H9 (cell line): ENCODE measurements around the gene TEX38. TPM values are rescaled to one million over a fixed set of nuclear protein-coding genes. Genes with fewer than 3 reads are reported as not detected.

Experiments
- DNase-seq: peaks from one replicate; pipeline ENCODE4 v3.0.0-alpha.2; 2017
- H2AFZ ChIP-seq: one replicate; pipeline ENCODE4 v1.6.1; 2013; ENCODE audit warnings: mild to moderate bottlenecking, low read length, control low read depth, moderate library complexity
- H2AK5ac ChIP-seq: 2 replicates; pipeline ENCODE4 v1.6.1; 2013; ENCODE audit warnings: low read length, control low read depth, mixed read lengths; ENCODE audit not compliant: insufficient read length
- H2BK120ac ChIP-seq: one replicate; pipeline ENCODE4 v1.6.1; 2013; ENCODE audit warnings: low read depth, mild to moderate bottlenecking, low read length, control low read depth, inconsistent platforms; ENCODE audit not compliant: poor library complexity, severe bottlenecking
- H2BK12ac ChIP-seq: 2 replicates; pipeline ENCODE4 v1.6.1; 2013; ENCODE audit warnings: low read length, control low read depth, mixed read lengths, low read depth; ENCODE audit not compliant: insufficient read length
- H2BK15ac ChIP-seq: 2 replicates; pipeline ENCODE4 v1.6.1; 2013; ENCODE audit warnings: low read depth, low read length, control low read depth
- H2BK20ac ChIP-seq: one replicate; pipeline ENCODE4 v1.6.1; 2013; ENCODE audit warnings: low read depth, mild to moderate bottlenecking, low read length, control low read depth, inconsistent platforms; ENCODE audit not compliant: poor library complexity, severe bottlenecking
- H2BK5ac ChIP-seq: 2 replicates; pipeline ENCODE4 v1.6.1; 2013; ENCODE audit warnings: low read length, control low read depth, mixed read lengths; ENCODE audit not compliant: insufficient read length
- H3K14ac ChIP-seq: 2 replicates; pipeline ENCODE4 v1.6.1; 2013; ENCODE audit warnings: low read length, control low read depth; ENCODE audit not compliant: insufficient read depth
- H3K18ac ChIP-seq: 2 replicates; pipeline ENCODE4 v1.6.1; 2013; ENCODE audit warnings: low read depth, mild to moderate bottlenecking, mixed read lengths, low read length, control low read depth; ENCODE audit not compliant: insufficient read length
- H3K23ac ChIP-seq: 2 replicates; pipeline ENCODE4 v1.6.1; 2013; ENCODE audit warnings: low read length, control low read depth, mixed read lengths, low read depth; ENCODE audit not compliant: insufficient read length
- H3K23me2 ChIP-seq: 2 replicates; pipeline ENCODE4 v1.6.1; 2013; ENCODE audit warnings: low read depth, mild to moderate bottlenecking, mixed read lengths, low read length, control low read depth; ENCODE audit not compliant: insufficient read length, poor library complexity, severe bottlenecking
- H3K27ac ChIP-seq: 2 replicates; pipeline ENCODE4 v1.5.1; 2013; ENCODE audit warnings: low read length, control low read depth, mixed read lengths, low read depth; ENCODE audit not compliant: insufficient read length
- H3K27me3 ChIP-seq: 2 replicates; pipeline ENCODE4 v1.6.1; 2013; ENCODE audit warnings: low read length, control low read depth, inconsistent platforms; ENCODE audit not compliant: insufficient read depth
- H3K4ac ChIP-seq: 2 replicates; pipeline ENCODE4 v1.6.1; 2013; ENCODE audit warnings: low read depth, mild to moderate bottlenecking, control low read depth, inconsistent platforms, low read length, moderate library complexity
- H3K4me1 ChIP-seq: 2 replicates; pipeline ENCODE4 v1.6.1; 2013; ENCODE audit warnings: low read length, control low read depth, inconsistent platforms; ENCODE audit not compliant: insufficient read depth
- H3K4me2 ChIP-seq: 2 replicates; pipeline ENCODE4 v1.6.1; 2013; ENCODE audit warnings: low read length, control low read depth, mixed read lengths; ENCODE audit not compliant: insufficient read length, insufficient read depth
- H3K56ac ChIP-seq: 2 replicates; pipeline ENCODE4 v1.6.1; 2013; ENCODE audit warnings: low read depth, mild to moderate bottlenecking, mixed read lengths, low read length, control low read depth; ENCODE audit not compliant: insufficient read length
- H3K79me1 ChIP-seq: 2 replicates; pipeline ENCODE4 v1.6.1; 2013; ENCODE audit warnings: low read depth, mild to moderate bottlenecking, moderate library complexity, low read length, control low read depth, inconsistent platforms; ENCODE audit not compliant: insufficient read depth, poor library complexity, severe bottlenecking
- H3K79me2 ChIP-seq: 2 replicates; pipeline ENCODE4 v1.6.1; 2013; ENCODE audit warnings: low read length, control low read depth, inconsistent platforms; ENCODE audit not compliant: insufficient read depth
- H3K9ac ChIP-seq: 2 replicates; pipeline ENCODE4 v1.6.1; 2013; ENCODE audit warnings: low read length, control low read depth, mixed read lengths; ENCODE audit not compliant: insufficient read length; ENCODE audit errors: extremely low read depth
- H3K9me3 ChIP-seq: one replicate; pipeline ENCODE4 v1.6.1; 2013; ENCODE audit warnings: low read depth, low read length, inconsistent platforms; ENCODE audit not compliant: control insufficient read depth
- H3T11ph ChIP-seq: one replicate; pipeline ENCODE4 v1.6.1; 2013; ENCODE audit warnings: mild to moderate bottlenecking, low read length, control low read depth, inconsistent platforms
- H4K20me1 ChIP-seq: one replicate; pipeline ENCODE4 v1.6.1; 2013; ENCODE audit not compliant: control insufficient read depth, insufficient read length, insufficient read depth
- H4K5ac ChIP-seq: 2 replicates; pipeline ENCODE4 v1.6.1; 2013; ENCODE audit warnings: low read depth, mild to moderate bottlenecking, mixed read lengths, low read length, control low read depth; ENCODE audit not compliant: insufficient read length
- H4K8ac ChIP-seq: replicated peaks from 2 replicates; pipeline ENCODE4 v1.6.1; 2013; ENCODE audit warnings: low read length, control low read depth, mixed read lengths, low read depth; ENCODE audit not compliant: insufficient read length
- H4K91ac ChIP-seq: 2 replicates; pipeline ENCODE4 v1.6.1; 2013; ENCODE audit warnings: low read depth, mild to moderate bottlenecking, moderate library complexity, mixed read lengths, low read length, control low read depth; ENCODE audit not compliant: insufficient read length
- H3K27ac Mint-ChIP-seq, 3 experiments: 2 replicates in 2 of 3; 3 replicates in 1 of 3; pipeline ENCODE4 v1.8.0; 2020 to 2021; ENCODE audit warnings: mixed read lengths in 3 of 3, mild to moderate bottlenecking in 1 of 3, moderate library complexity in 1 of 3
- H3K27me3 Mint-ChIP-seq: 2 replicates; pipeline ENCODE4 v1.8.0; 2021; ENCODE audit warnings: low read depth, mild to moderate bottlenecking, moderate library complexity, mixed read lengths
- H3K36me3 Mint-ChIP-seq, 3 experiments: 2 replicates in 2 of 3; 3 replicates in 1 of 3; pipeline ENCODE4 v1.8.0; 2020 to 2021; ENCODE audit warnings: low read depth in 3 of 3, mixed read lengths in 3 of 3; ENCODE audit not compliant: insufficient read depth in 1 of 3
- H3K4me1 Mint-ChIP-seq, 2 experiments: 2 replicates each; pipeline ENCODE4 v1.8.0; 2020; ENCODE audit warnings: mixed read lengths in 2 of 2
- H3K4me3 Mint-ChIP-seq, 2 experiments: 2 replicates in 1 of 2; 3 replicates in 1 of 2; pipeline ENCODE4 v1.8.0; 2020 to 2021; ENCODE audit warnings: mild to moderate bottlenecking in 2 of 2, mixed read lengths in 2 of 2, moderate library complexity in 1 of 2
- H3K9me3 Mint-ChIP-seq, 2 experiments: 2 replicates in 1 of 2; 3 replicates in 1 of 2; pipeline ENCODE4 v1.8.0; 2020; ENCODE audit warnings: mild to moderate bottlenecking in 2 of 2, mixed read lengths in 2 of 2, moderate library complexity in 1 of 2
- WGBS: extraction: QIAGEN DNeasy Blood & Tissue Kit; methylation state at CpG from one replicate; pipeline ENCODE4 v1.1.7; 2013; ENCODE audit warnings: missing lambda C conversion rate, low lambda C conversion rate, mixed read lengths; ENCODE audit not compliant: insufficient read length; ENCODE audit errors: extremely low coverage; 5-methylcytosine and 5-hydroxymethylcytosine counted together
- total RNA-seq: library from RNA; stranded (reverse); gene quantifications from 2 replicates; pipeline ENCODE4 v1.2.1, GENCODE V29; 2021
- TF ChIP-seq, protein P1 (sequence below): fragments of 200-600 bp; sonication (generic); conservative IDR thresholded peaks from 3 replicates; pipeline ENCODE4 v1.8.0; 2021; ENCODE audit warnings: antibody characterized with exemption, mild to moderate bottlenecking

TEX38 gene
- total RNA-seq, 1 experiment from 2014 or later: not detected

GRCh38 chr1:46691997-46692790 is 20.5 kb downstream of the TEX38 start:
- H3K23me2 ChIP-seq: no peaks in the 10 kb centered on the region
- Mint-ChIP-seq H3K27me3 (no peaks in the 10 kb centered on the region), H3K9me3 (no peaks in the 10 kb centered on the region), H3K4me1 (no peaks in the 10 kb centered on the region), H3K36me3 (peaks cover 13 to 63% (median 53%) of the 10 kb centered on the region in 3 experiments; a peak in 6 of 7 replicates), H3K27ac (no peak overlapping the region), H3K4me3 (no peak overlapping the region)
- H3K9ac ChIP-seq: no peak overlapping the region
- no peak overlapping the region for H2AK5ac ChIP-seq
- DNase-seq: no peak
- no peak overlapping the region for H3K14ac ChIP-seq
- TF ChIP-seq, protein P1, sequence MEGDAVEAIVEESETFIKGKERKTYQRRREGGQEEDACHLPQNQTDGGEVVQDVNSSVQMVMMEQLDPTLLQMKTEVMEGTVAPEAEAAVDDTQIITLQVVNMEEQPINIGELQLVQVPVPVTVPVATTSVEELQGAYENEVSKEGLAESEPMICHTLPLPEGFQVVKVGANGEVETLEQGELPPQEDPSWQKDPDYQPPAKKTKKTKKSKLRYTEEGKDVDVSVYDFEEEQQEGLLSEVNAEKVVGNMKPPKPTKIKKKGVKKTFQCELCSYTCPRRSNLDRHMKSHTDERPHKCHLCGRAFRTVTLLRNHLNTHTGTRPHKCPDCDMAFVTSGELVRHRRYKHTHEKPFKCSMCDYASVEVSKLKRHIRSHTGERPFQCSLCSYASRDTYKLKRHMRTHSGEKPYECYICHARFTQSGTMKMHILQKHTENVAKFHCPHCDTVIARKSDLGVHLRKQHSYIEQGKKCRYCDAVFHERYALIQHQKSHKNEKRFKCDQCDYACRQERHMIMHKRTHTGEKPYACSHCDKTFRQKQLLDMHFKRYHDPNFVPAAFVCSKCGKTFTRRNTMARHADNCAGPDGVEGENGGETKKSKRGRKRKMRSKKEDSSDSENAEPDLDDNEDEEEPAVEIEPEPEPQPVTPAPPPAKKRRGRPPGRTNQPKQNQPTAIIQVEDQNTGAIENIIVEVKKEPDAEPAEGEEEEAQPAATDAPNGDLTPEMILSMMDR: no peak; the same call in 2 of the 3 replicates
- H2BK15ac ChIP-seq: no peak overlapping the region
- H3K56ac ChIP-seq: no peak overlapping the region
- H2BK12ac ChIP-seq: no peak overlapping the region
- H4K91ac ChIP-seq: no peak overlapping the region
- H3K79me1 ChIP-seq: no peaks in the 10 kb centered on the region
- H3K23ac ChIP-seq: no peak overlapping the region
- no peak overlapping the region for H3K4ac ChIP-seq
- no peak overlapping the region for H2BK120ac ChIP-seq
- no peak overlapping the region for H4K8ac ChIP-seq
- H3T11ph ChIP-seq: no peak overlapping the region
- no peaks in the 10 kb centered on the region for H3K4me1 ChIP-seq
- H3K27me3 ChIP-seq: no peaks in the 10 kb centered on the region
- H2BK20ac ChIP-seq: no peak overlapping the region
- no peak overlapping the region for H3K4me2 ChIP-seq
- no peaks in the 10 kb centered on the region for H3K79me2 ChIP-seq
- no peak overlapping the region for H2BK5ac ChIP-seq
- no peak overlapping the region for H4K5ac ChIP-seq
- WGBS: no CpG with 5 or more reads among the region's 6 CpGs
- no peak overlapping the region for H2AFZ ChIP-seq
- H3K18ac ChIP-seq: no peak overlapping the region
- H4K20me1 ChIP-seq: no peaks in the 10 kb centered on the region
- no peaks in the 10 kb centered on the region for H3K9me3 ChIP-seq
- H3K27ac ChIP-seq: no peak overlapping the region
